WERI-Rb-1 (cell line): ENCODE data around the gene RSPH1.

Experiments
- DNase-seq: peaks from one replicate; pipeline ENCODE4 v3.0.0-alpha.2; 2020
- H3K27ac ChIP-seq: fragments of 250-450 bp; sonication (Bioruptor Pico); 2 replicates; pipeline ENCODE4 v1.5.1; 2020; ENCODE audit warnings: mild to moderate bottlenecking, moderate library complexity
- H3K27me3 ChIP-seq: fragments of 250-450 bp; sonication (Bioruptor Pico); 2 replicates; pipeline ENCODE4 v1.5.1; 2021; ENCODE audit warnings: mild to moderate bottlenecking, low read depth, moderate library complexity; ENCODE audit not compliant: insufficient read depth, severe bottlenecking
- H3K36me3 ChIP-seq: fragments of 250-450 bp; sonication (Bioruptor Pico); 2 replicates; pipeline ENCODE4 v1.5.1; 2020; ENCODE audit warnings: mild to moderate bottlenecking, moderate library complexity
- H3K4me3 ChIP-seq: 2 replicates; pipeline ENCODE4 v1.5.1; 2011; ENCODE audit warnings: low read depth, mild to moderate bottlenecking, control low read depth, low read length
- H3K9me3 ChIP-seq: fragments of 250-450 bp; sonication (Bioruptor Pico); 2 replicates; pipeline ENCODE4 v1.5.1; 2021; ENCODE audit warnings: mild to moderate bottlenecking, moderate library complexity; ENCODE audit not compliant: severe bottlenecking
- CTCF ChIP-seq: IDR thresholded peaks from 2 replicates; pipeline ENCODE4 v1.5.1; 2011; ENCODE audit warnings: low read depth, mild to moderate bottlenecking, control low read depth, inconsistent platforms, low read length

The RSPH1 gene

GRCh38 chr21:42438316-42439205 is 57.5 kb downstream of the RSPH1 start:
- Histone ChIP-seq H3K27me3 (peaks cover 6% of the 10 kb centered on the region), H3K9me3 (peaks cover 20% of the 10 kb centered on the region), H3K4me3 (no peak overlapping the region), H3K27ac (no peak overlapping the region), H3K36me3 (no peaks in the 10 kb centered on the region)
- TF ChIP-seq CTCF: no peak
- no peak for DNase-seq

- TF ChIP-seq CTCF: no peak
- H3K36me3 ChIP-seq: no peaks in the 10 kb centered on the region
These were observed 58.2 kb downstream of the RSPH1 start for GRCh38 chr21:42437786-42438185.

DNA sequence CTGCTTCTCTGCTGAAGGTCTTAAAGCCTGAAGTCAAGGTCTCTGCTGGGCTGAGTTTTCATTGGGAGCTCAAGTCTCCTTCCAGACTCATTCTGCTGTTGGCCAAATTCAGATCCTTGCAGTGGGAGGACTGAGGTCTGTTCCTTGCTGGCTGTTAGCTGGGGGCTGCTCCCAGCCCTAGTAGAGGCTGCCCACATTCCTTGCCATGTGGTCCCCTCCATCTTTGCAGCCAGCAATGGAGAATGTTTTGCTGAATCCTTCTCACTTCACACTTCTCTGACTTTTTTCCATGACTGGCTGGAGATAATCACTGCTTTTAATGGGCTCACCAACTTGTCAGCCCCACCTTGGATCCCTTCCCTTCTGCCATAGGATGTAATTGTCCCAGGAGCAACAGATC is 59.1 kb downstream of the RSPH1 start:
- H3K4me3 ChIP-seq: no peak overlapping the region
- H3K27me3 ChIP-seq: peaks cover 6% of the 10 kb centered on the region
- H3K36me3 ChIP-seq: no peaks in the 10 kb centered on the region
- DNase-seq: no peak
- TF ChIP-seq CTCF: no peak
- H3K9me3 ChIP-seq: peaks cover 32% of the 10 kb centered on the region
- no peak overlapping the region for H3K27ac ChIP-seq

More at GRCh38 chr21:42437786-42438185, 58.2 kb downstream of the RSPH1 start:
- Histone ChIP-seq H3K27ac (no peak overlapping the region), H3K9me3 (peaks cover 23% of the 10 kb centered on the region), H3K27me3 (peaks cover 6% of the 10 kb centered on the region), H3K4me3 (no peak overlapping the region)
- no peak for DNase-seq

DNA sequence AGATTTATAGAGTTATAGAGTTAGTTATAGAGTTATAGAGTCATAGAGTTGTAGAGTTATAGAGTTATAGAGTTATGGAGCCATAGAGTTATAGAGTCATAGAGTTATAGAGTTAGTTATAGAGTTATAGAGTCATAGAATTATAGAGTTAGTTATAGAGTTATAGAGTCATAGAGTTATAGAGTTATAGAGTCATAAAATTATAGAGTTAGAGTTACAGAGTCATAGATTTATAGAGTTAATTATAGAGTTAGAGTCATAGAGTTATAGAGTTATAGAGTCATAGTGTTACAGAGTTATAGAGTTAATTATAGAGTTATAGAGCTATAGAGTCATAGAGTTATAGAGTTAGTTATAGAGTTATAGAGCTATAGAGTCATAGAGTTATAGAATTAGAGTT is 60.2 kb downstream of the RSPH1 start:
- TF ChIP-seq CTCF: no peak
- Histone ChIP-seq H3K4me3 (no peak overlapping the region), H3K27ac (no peak overlapping the region), H3K36me3 (no peaks in the 10 kb centered on the region), H3K27me3 (peaks cover 6% of the 10 kb centered on the region), H3K9me3 (peaks cover 33% of the 10 kb centered on the region)
- DNase-seq: no peak

DNA sequence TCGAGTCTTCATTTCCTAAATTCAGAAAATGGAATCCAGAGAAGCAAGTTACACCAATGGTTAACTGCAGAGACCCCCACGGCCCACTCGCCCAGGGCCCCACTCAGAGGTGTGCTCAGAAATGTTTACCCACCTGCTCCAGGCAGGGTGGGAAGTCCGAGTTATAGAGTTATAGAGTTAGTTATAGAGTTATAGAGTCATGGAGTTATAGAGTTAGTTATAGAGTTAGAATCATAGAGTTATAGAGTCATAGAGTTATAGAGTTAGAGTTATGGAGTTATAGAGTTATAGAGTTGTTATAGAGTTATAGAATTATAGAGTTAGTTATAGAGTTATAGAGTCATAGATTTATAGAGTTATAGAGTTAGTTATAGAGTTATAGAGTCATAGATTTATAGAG is 60.6 kb downstream of the RSPH1 start:
- H3K27ac ChIP-seq: no peak overlapping the region
- TF ChIP-seq CTCF: no peak
- H3K9me3 ChIP-seq: peaks cover 33% of the 10 kb centered on the region
- no peak overlapping the region for H3K4me3 ChIP-seq
- H3K36me3 ChIP-seq: no peaks in the 10 kb centered on the region
- peaks cover 6% of the 10 kb centered on the region for H3K27me3 ChIP-seq
- no peak for DNase-seq
